Heart right ventricle (tissue), 16 donors: ENCODE measurements around the gene KCNQ5. TPM values are rescaled to one million over a fixed set of nuclear protein-coding genes. Genes with fewer than 3 reads are reported as not detected.

ENCODE experiments used
- ATAC-seq, 8 donors: fragments of 200-7000 bp; cut with Tn5 transposase; one replicate each; pipeline ENCODE4 v1.9.1; 2020; ENCODE audit warnings: mild to moderate bottlenecking in 8 of 8, moderate library complexity in 8 of 8, moderate number of reproducible peaks in 1 of 8
- DNase-seq, 2 donors: peaks; one replicate each; pipeline ENCODE4 v3.0.0-alpha.2; 2020
- H3K27ac ChIP-seq, 10 donors: fragments of 200-600 bp; sonication (generic) in 2 of 10; one replicate each; pipeline versions ENCODE4 v1.5.0 to v1.8.0; 2020 to 2022; ENCODE audit warnings: mild to moderate bottlenecking in 3 of 10
- H3K27me3 ChIP-seq, 7 donors: fragments of 200-600 bp; one replicate each; pipeline ENCODE4 v1.8.0; 2021 to 2022; ENCODE audit warnings: mild to moderate bottlenecking in 2 of 7
- H3K36me3 ChIP-seq, 9 donors: fragments of 200-600 bp; sonication (generic) in 1 of 9; one replicate each; pipeline versions ENCODE4 v1.5.0 to v1.8.0; 2020 to 2022; ENCODE audit warnings: mild to moderate bottlenecking in 2 of 9
- H3K4me1 ChIP-seq, 9 donors: fragments of 200-600 bp; sonication (generic) in 1 of 9; one replicate each; pipeline versions ENCODE4 v1.5.0 to v1.8.0; 2020 to 2022; ENCODE audit warnings: mild to moderate bottlenecking in 4 of 9
- H3K4me3 ChIP-seq, 10 donors: fragments of 200-600 bp; sonication (generic) in 2 of 10; one replicate each; pipeline versions ENCODE4 v1.5.0 to v1.8.0; 2020 to 2022; ENCODE audit warnings: mild to moderate bottlenecking in 7 of 10, moderate library complexity in 2 of 10
- H3K9me3 ChIP-seq, 11 donors: fragments of 200-600 bp in 10 of 11; sonication (generic) in 2 of 11; one replicate each; pipeline versions ENCODE4 v1.5.0 to v1.8.0; 2013 to 2022; ENCODE audit warnings: mild to moderate bottlenecking in 2 of 11, control low read depth in 1 of 11, moderate library complexity in 1 of 11
- CTCF ChIP-seq, 9 donors: fragments of 200-600 bp; sonication (generic) in 2 of 9; IDR thresholded peaks; one replicate each; pipeline versions ENCODE4 v1.5.0 to v1.8.0; 2021 to 2022; ENCODE audit warnings: antibody characterized with exemption in 9 of 9, mild to moderate bottlenecking in 5 of 9, moderate library complexity in 1 of 9
- WGBS, 2 donors: extraction: QIAGEN DNeasy Blood & Tissue Kit; methylation state at CpG; one replicate each; pipeline ENCODE4 v1.1.7; 2013; ENCODE audit warnings: inconsistent platforms in 1 of 2; 5-methylcytosine and 5-hydroxymethylcytosine counted together
- intact Hi-C, 10 donors: fragments of 100-400 bp; cut with DNase I; formaldehyde crosslinking; loops; one replicate each; pipeline versions ENCODE4 v1.11.1 to v1.14.2; 2022
- polyA plus RNA-seq, 2 donors: library from polyadenylated mRNA; stranded (reverse); fragments of 200-250 nt; gene quantifications; one replicate each; pipeline ENCODE4 v1.2.3, GENCODE V29; 2013
- total RNA-seq, 10 donors: library from RNA; stranded (reverse); fragmentation: NEBNext Ultra II Directional in 3 of 10; extraction: Animal tissue kit (Norgen Biotek cat#: 25700) in 3 of 10; gene quantifications; one replicate each; pipeline versions ENCODE4 v1.2.1 to v1.2.4, GENCODE V29; 2021 to 2023
- donor health status: Arrhythmogenic right ventricular cardiomyopathy.
- donor health status: ischemic (EF 13 %, LVEDD 7.1; RV severe dilation, severe dysfunction).
- donor health status: healthy with polysubstance abuse.
- donor health status: DM: no; HTN: yes; CAD: no.
- donor health status: DM: no; HTN: no; CAD: no.
- donor health status: ischemic (EF 25% LVEDD 6.9; RV normal size, moderate dysfunction).
- donor health status: ischemic (EF 25% LVEDD 5.7; RV mildly dilated, moderate dysfunction).
- donor health status: healthy.
- donor health status: DM: yes; HTN: yes; CAD: no.
- donor health status: Ischemic cardiomyopathy.
- donor health status: ischemic (EF 35%, LVEDD 5.7; RV mildly dilated, moderate dysfunction).
- donor health status: nonischemic (EF 11% LVEDD 7.7; RV severe dilation, severe dysfunction).
- donor health status: DM: yes; HTN: yes; CAD: no.
- donor health status: PGD.
- donor health status: ischemic (EF 29% LVEDD 5.4; RV normal size, mild dysfunction).
- donor health status: nonischemic (EF 23%, LVEDD 6.1; RV moderate dilation, normal function).

Gene KCNQ5
- total and polyA plus RNA-seq, 12 donors: under 0.01 to 0.15 (median 0.12) TPM; not detected in 9

- H3K9me3 ChIP-seq: no peaks in the 10 kb centered on the region
- no peaks in the 10 kb centered on the region for H3K27me3 ChIP-seq
- H3K4me3 ChIP-seq: no peak overlapping the region
- 81 to 92% methylated on average over 2 of the region's 2 CpGs for WGBS, 2 donors
- no peaks in the 10 kb centered on the region for H3K4me1 ChIP-seq
- intact Hi-C loops: no loop called here
- no peak for ATAC-seq
- no peak for TF ChIP-seq CTCF (IDR thresholded peaks at IDR 0.05)
- no peak for DNase-seq
- no peaks in the 10 kb centered on the region for H3K36me3 ChIP-seq
- H3K27ac ChIP-seq: no peak overlapping the region
These were observed 32.3 kb downstream of the KCNQ5 start for GRCh38 chr6:72654071-72654621.

GRCh38 chr6:72657407-72658197 lies 35.7 kb downstream of the KCNQ5 start:
- no peaks in the 10 kb centered on the region for H3K36me3 ChIP-seq
- H3K4me1 ChIP-seq: no peaks in the 10 kb centered on the region
- no peaks in the 10 kb centered on the region for H3K9me3 ChIP-seq
- H3K27me3 ChIP-seq: no peaks in the 10 kb centered on the region
- ATAC-seq (no peak), DNase-seq (no peak)
- intact Hi-C loops: no loop called here
- 84 to 92% methylated on average over 3 of the region's 3 CpGs for WGBS, 2 donors
- H3K27ac ChIP-seq: no peak overlapping the region
- H3K4me3 ChIP-seq: no peak overlapping the region
- no peak for TF ChIP-seq CTCF (IDR thresholded peaks at IDR 0.05)

- ATAC-seq: no peak
- 89 to 91% methylated on average over 5 of the region's 5 CpGs for WGBS, 2 donors
- Histone ChIP-seq H3K4me3 (no peak overlapping the region), H3K4me1 (no peaks in the 10 kb centered on the region), H3K27me3 (no peaks in the 10 kb centered on the region), H3K27ac (no peak overlapping the region), H3K36me3 (no peaks in the 10 kb centered on the region), H3K9me3 (no peaks in the 10 kb centered on the region)
- no peak for TF ChIP-seq CTCF (IDR thresholded peaks at IDR 0.05)
- intact Hi-C loops: no loop called here
- no peak for DNase-seq
These were observed 37.9 kb downstream of the KCNQ5 start for GRCh38 chr6:72659754-72660153.

- intact Hi-C loops: no loop called here
- no peak overlapping the region for H3K4me3 ChIP-seq
- DNase-seq (no peak), ATAC-seq (no peak)
- H3K9me3 ChIP-seq: no peaks in the 10 kb centered on the region
- no peak overlapping the region for H3K27ac ChIP-seq
- TF ChIP-seq CTCF (IDR thresholded peaks at IDR 0.05): no peak
- no peaks in the 10 kb centered on the region for H3K27me3 ChIP-seq
- no peaks in the 10 kb centered on the region for H3K4me1 ChIP-seq
- 72 to 75% methylated on average over 1 of the region's 1 CpG for WGBS, 2 donors
- no peaks in the 10 kb centered on the region for H3K36me3 ChIP-seq
These were observed 39.5 kb downstream of the KCNQ5 start for GRCh38 chr6:72661411-72661810.
